ENCODE results near the gene MAGI2. TPM values are rescaled to one million over a fixed set of nuclear protein-coding genes. Genes with fewer than 3 reads are reported as not detected.

The MAGI2 gene
- total and polyA plus RNA-seq, 2 donors (not counting 3 experiments of a cell fraction or from before 2014, with no cell fraction given) = 0.28 to 6.0 TPM

DNA sequence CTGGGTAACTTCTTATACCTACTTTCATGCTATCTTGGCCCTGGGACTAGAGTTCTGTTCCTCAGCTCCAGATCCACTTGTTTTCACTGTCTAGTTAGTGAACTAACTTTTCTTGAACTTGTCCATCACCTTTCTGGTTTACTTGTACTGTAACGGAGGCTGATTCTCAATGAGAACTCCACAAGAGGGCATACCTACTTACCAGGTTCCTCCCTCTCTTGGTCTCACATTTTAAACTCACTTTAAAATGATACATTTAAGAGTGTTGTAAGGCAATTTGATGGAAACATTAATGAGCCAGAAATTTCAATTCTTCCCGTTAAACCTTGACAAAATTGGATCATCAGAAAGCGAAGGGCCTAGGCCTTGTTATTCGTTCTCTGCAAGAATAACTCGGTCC lies 111.6 kb downstream of the MAGI2 start:
- TF ChIP-seq, protein P1, sequence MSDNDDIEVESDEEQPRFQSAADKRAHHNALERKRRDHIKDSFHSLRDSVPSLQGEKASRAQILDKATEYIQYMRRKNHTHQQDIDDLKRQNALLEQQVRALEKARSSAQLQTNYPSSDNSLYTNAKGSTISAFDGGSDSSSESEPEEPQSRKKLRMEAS (IDR thresholded peaks at IDR 0.05; ENCODE audit: insufficient read depth, insufficient read length) = no peak
- TF ChIP-seq FOS (IDR thresholded peaks at IDR 0.05; ENCODE audit: borderline replicate concordance, insufficient read depth, low read length) (no peak), MYC (IDR thresholded peaks at IDR 0.05; ENCODE audit: low read depth, low read length) (no peak), EZH2 (IDR thresholded peaks at IDR 0.05; ENCODE audit: borderline replicate concordance, low read depth, low read length, severe bottlenecking) (no peak), POLR2A (IDR thresholded peaks at IDR 0.05; ENCODE audit: low read depth, low read length) (no peak), CTCF (IDR thresholded peaks at IDR 0.05; ENCODE audit: extremely low read depth in 1 of 2, insufficient read depth in 1 of 2, low read depth in 1 of 2, low read length in 2 of 2) (no peak), POLR2AphosphoS5 (IDR thresholded peaks at IDR 0.05; ENCODE audit: insufficient read depth, low read depth, low read length) (no peak), GATA2 (IDR thresholded peaks at IDR 0.05; ENCODE audit: insufficient read depth, insufficient read length, low read depth, low read length) (no peak), JUN (IDR thresholded peaks at IDR 0.05; ENCODE audit: borderline replicate concordance, insufficient read depth, insufficient read length, low read depth) (no peak)
- no peaks in the 10 kb centered on the region for H3K9me3 ChIP-seq (replicated peaks; ENCODE audit: control insufficient read depth, insufficient read depth, low read length)

More for the DNA sequence above, 111.6 kb downstream of the MAGI2 start:
- dilution Hi-C loops (cut with MboI; ENCODE audit: extremely low pct_ligation_motif_present, low sequenced_read_pairs) = no loop called here
- FAIRE-seq (no peak), DNase-seq (ENCODE audit: low read depth, low spot score) (no peak)
- no peaks in the 10 kb centered on the region for H3K9me1 ChIP-seq (replicated peaks; ENCODE audit: control insufficient read depth, extremely low read depth, insufficient read depth, low read length)
- H3K4me1 ChIP-seq (ENCODE audit: control insufficient read depth, extremely low read depth, insufficient read depth, low read length) = no peaks in the 10 kb centered on the region
- no peak overlapping the region for H2AFZ ChIP-seq (ENCODE audit: low read depth, low read length)
- intact Hi-C loops (cut with micrococcal nuclease) = no loop called here
- no peaks in the 10 kb centered on the region for H3K36me3 ChIP-seq (ENCODE audit: control insufficient read depth in 2 of 2, extremely low read depth in 1 of 2, insufficient read depth in 2 of 2, low read length in 2 of 2)
- H3K27ac ChIP-seq (ENCODE audit: insufficient read depth, low read depth, low read length) = no peak overlapping the region
- H4K20me1 ChIP-seq (replicated peaks; ENCODE audit: control insufficient read depth, extremely low read depth, insufficient read depth, low read length) = no peaks in the 10 kb centered on the region
- no peaks in the 10 kb centered on the region for H3K79me2 ChIP-seq (ENCODE audit: control insufficient read depth, insufficient read depth, low read length)
- ChIA-PET POLR2A (no interaction called here), CTCF (no interaction called here)
- BruUV-seq (replicated peaks) = no TSS peak
- H3K4me2 ChIP-seq (ENCODE audit: insufficient read depth, low read length) = no peak overlapping the region
- no peaks in the 10 kb centered on the region for H3K27me3 ChIP-seq (ENCODE audit: control insufficient read depth in 2 of 2, insufficient read depth in 2 of 2, low read length in 2 of 2)
- no peak overlapping the region for H3K4me3 ChIP-seq (replicated peaks in 1 of 3; ENCODE audit: insufficient read depth in 1 of 3, low read depth in 1 of 3, low read length in 3 of 3)
- H3K9ac ChIP-seq (replicated peaks; ENCODE audit: extremely low read depth, insufficient read depth, low read length) = no peak overlapping the region
